ENCODE data around the gene SPDEF. TPM values are rescaled to one million over a fixed set of nuclear protein-coding genes. Genes with fewer than 3 reads are reported as not detected.

SPDEF gene
- total and polyA plus RNA-seq, 2 experiments from 2014 or later: 0.69 TPM; not detected in 1

GRCh38 chr6:34534656-34535055, 21.5 kb downstream of the SPDEF start:
- H3K4me1 Mint-ChIP-seq: peaks cover 7% of the 10 kb centered on the region
- Histone ChIP-seq H3K4me1 (ENCODE audit: insufficient read depth) (no peaks in the 10 kb centered on the region), H3F3A (replicated peaks; ENCODE audit: low read depth) (no peaks in the 10 kb centered on the region), H3K4me2 (no peak overlapping the region), H3K79me2 (replicated peaks; ENCODE audit: insufficient read depth) (no peaks in the 10 kb centered on the region), H4K20me1 (replicated peaks; ENCODE audit: insufficient read depth) (no peaks in the 10 kb centered on the region), H3K27ac (ENCODE audit: low read depth) (no peak overlapping the region), H3K36me3 (ENCODE audit: insufficient read depth) (no peaks in the 10 kb centered on the region), H2AFZ (no peak overlapping the region), H3K4me3 (no peak overlapping the region), H3K27me3 (ENCODE audit: insufficient read depth) (no peaks in the 10 kb centered on the region), H3K9me2 (ENCODE audit: insufficient read depth) (no peaks in the 10 kb centered on the region)
- DNase-seq (ENCODE audit: low spot score) (no peak), ATAC-seq (no peak)
- H3K36me3 Mint-ChIP-seq (ENCODE audit: low read depth): peaks cover 2% of the 10 kb centered on the region; the same call in 2 of the 3 replicates
- H3K27ac Mint-ChIP-seq: no peak overlapping the region
- H3K9me3 Mint-ChIP-seq: no peaks in the 10 kb centered on the region
- no peak overlapping the region for H3K4me3 Mint-ChIP-seq
- H3K27me3 Mint-ChIP-seq (ENCODE audit: insufficient read depth, low read depth, poor library complexity): peaks cover 12% of the 10 kb centered on the region
- no peak for TF ChIP-seq ZNF331 (CRISPR knock-in tag; IDR thresholded peaks at IDR 0.05; ENCODE audit: low read depth)
- TF ChIP-seq CTCF (conservative IDR thresholded peaks at IDR 0.05; ENCODE audit: low read depth in 2 of 2): no peak
- no peak for TF ChIP-seq NANOG (IDR thresholded peaks at IDR 0.05; ENCODE audit: borderline replicate concordance)
- TF ChIP-seq EZH2phosphoT487 (IDR thresholded peaks at IDR 0.05; ENCODE audit: unreplicated experiment): no peak
- TF ChIP-seq EZH2 (IDR thresholded peaks at IDR 0.05; ENCODE audit: low read depth, unreplicated experiment): no peak
- no peak for TF ChIP-seq JUNB (IDR thresholded peaks at IDR 0.05; ENCODE audit: unreplicated experiment)
- TF ChIP-seq ETS1 (IDR thresholded peaks at IDR 0.05): no peak
- TF ChIP-seq CREB1 (CRISPR knock-in tag; IDR thresholded peaks at IDR 0.05; ENCODE audit: low read depth): no peak
- no peak for TF ChIP-seq ZNF114 (CRISPR knock-in tag; IDR thresholded peaks at IDR 0.05)
- no peak for TF ChIP-seq POLR2AphosphoS5 (IDR thresholded peaks at IDR 0.05; ENCODE audit: low read depth)
- no peak for TF ChIP-seq STAT1 (IDR thresholded peaks at IDR 0.05; ENCODE audit: unreplicated experiment)
- no peak for TF ChIP-seq REST (IDR thresholded peaks at IDR 0.05; ENCODE audit: unreplicated experiment)
- no peak for TF ChIP-seq ZNF462 (CRISPR knock-in tag; IDR thresholded peaks at IDR 0.05)
